AG04450 (cell line): ENCODE data around the gene SIMC1. TPM values are rescaled to one million over a fixed set of nuclear protein-coding genes. Genes with fewer than 3 reads are reported as not detected.

Experiments
- CTCF ChIA-PET: fragments of 300-600, 350-600 bp; formaldehyde crosslinking; extraction: SDS; loops from one replicate; lab custom pipeline; 2022; ENCODE audit warnings: antibody characterized with exemption, inconsistent platforms; lab: Charles Lee
- POLR2A ChIA-PET: fragments of 350-600 bp; formaldehyde crosslinking; extraction: SDS; loops from one replicate; lab custom pipeline; 2021; ENCODE audit warnings: antibody characterized with exemption, inconsistent platforms; lab: Yijun Ruan, JAX
- DNase-seq: peaks from one replicate; pipeline ENCODE4 v3.0.0-alpha.2; 2011; ENCODE audit warnings: low read depth, low spot score
- H3K27ac ChIP-seq: one replicate; pipeline ENCODE4 v1.5.1; 2012; ENCODE audit warnings: low read depth, low read length, control low read depth
- H3K27me3 ChIP-seq: one replicate; pipeline ENCODE4 v1.6.0; 2012; ENCODE audit warnings: low read length; ENCODE audit not compliant: control insufficient read depth, insufficient read depth
- H3K4me3 ChIP-seq: 2 replicates; pipeline ENCODE4 v1.5.1; 2011; ENCODE audit warnings: mild to moderate bottlenecking, low read depth, low read length, control low read depth
- H3K9me3 ChIP-seq: 2 replicates; pipeline ENCODE4 v1.5.1; 2012; ENCODE audit warnings: low read length; ENCODE audit not compliant: control insufficient read depth, insufficient read depth
- polyA plus RNA-seq: library from polyadenylated mRNA; depleted of rRNA; stranded (reverse); fragments of >200 nt; gene quantifications from 2 replicates; pipeline ENCODE4 v1.2.3, GENCODE V29; 2011
- TF ChIP-seq, protein P1 (sequence below): IDR thresholded peaks from 2 replicates; pipeline ENCODE4 v1.5.1; 2011; ENCODE audit warnings: low read depth, low read length, control low read depth, inconsistent platforms

The SIMC1 gene
- polyA plus RNA-seq, 1 experiment = 7.7 TPM

GRCh38 chr5:176366232-176366894 lies 128.1 kb downstream of the SIMC1 start:
- POLR2A ChIA-PET = no interaction called here
- H3K4me3 ChIP-seq = peak overlapping the region; percentile 75
- TF ChIP-seq, protein P1, sequence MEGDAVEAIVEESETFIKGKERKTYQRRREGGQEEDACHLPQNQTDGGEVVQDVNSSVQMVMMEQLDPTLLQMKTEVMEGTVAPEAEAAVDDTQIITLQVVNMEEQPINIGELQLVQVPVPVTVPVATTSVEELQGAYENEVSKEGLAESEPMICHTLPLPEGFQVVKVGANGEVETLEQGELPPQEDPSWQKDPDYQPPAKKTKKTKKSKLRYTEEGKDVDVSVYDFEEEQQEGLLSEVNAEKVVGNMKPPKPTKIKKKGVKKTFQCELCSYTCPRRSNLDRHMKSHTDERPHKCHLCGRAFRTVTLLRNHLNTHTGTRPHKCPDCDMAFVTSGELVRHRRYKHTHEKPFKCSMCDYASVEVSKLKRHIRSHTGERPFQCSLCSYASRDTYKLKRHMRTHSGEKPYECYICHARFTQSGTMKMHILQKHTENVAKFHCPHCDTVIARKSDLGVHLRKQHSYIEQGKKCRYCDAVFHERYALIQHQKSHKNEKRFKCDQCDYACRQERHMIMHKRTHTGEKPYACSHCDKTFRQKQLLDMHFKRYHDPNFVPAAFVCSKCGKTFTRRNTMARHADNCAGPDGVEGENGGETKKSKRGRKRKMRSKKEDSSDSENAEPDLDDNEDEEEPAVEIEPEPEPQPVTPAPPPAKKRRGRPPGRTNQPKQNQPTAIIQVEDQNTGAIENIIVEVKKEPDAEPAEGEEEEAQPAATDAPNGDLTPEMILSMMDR = no peak
- no peak for DNase-seq
- H3K27me3 ChIP-seq = no peaks in the 10 kb centered on the region
- CTCF ChIA-PET = no interaction called here
- H3K9me3 ChIP-seq = peaks cover under 1% of the 10 kb centered on the region; the same call in 1 of the 2 replicates
- peak overlapping the region; percentile 47 for H3K27ac ChIP-seq

GRCh38 chr5:176368726-176369125 lies 130.5 kb downstream of the SIMC1 start:
- H3K27me3 ChIP-seq = no peaks in the 10 kb centered on the region
- no peak overlapping the region for H3K4me3 ChIP-seq
- H3K9me3 ChIP-seq = no peaks in the 10 kb centered on the region
- POLR2A ChIA-PET = no interaction called here
- TF ChIP-seq, protein P1 = no peak
- H3K27ac ChIP-seq = no peak overlapping the region
- no peak for DNase-seq
- CTCF ChIA-PET = interaction anchor here (1.1 kb wide), 1 partner anchor 278 kb away, joined by 3 read pairs; the partner anchor contains the start of gene TSPAN17

DNA sequence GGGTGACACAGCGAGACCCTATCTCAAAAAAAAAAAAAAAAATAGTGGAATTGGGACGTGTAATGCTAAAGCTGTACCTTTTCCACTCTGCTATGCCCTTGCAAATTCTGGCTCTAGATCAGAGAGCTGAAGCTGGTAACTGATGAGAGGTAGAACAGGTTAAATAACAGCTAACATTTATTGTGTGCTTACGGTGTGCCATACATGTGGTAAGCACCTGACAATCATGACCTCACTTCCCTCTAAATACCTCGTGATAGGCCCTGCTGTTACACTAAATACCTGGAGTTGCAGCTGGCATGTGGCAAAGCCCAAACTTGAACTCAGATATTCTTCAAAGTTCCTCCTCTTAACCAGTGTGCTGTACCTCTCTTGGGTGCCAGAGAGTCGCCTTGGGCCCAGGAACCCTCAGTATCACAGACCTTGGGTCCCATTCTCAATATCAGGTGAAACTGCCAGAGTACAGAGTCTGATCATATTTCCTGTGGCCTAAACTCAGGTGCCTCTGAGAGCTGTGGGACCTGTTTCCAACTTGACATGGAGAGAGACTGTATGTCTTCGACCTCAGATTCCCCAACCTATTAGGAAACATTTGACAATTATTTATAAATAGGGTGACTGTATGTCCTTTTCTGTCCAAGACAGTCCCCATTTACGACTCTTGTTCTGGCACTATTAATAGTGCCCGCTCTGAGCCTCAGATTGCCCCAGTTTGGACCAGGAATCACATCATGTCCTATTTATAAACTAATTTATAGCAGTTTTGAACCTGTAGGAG lies 131.9 kb downstream of the SIMC1 start:
- Histone ChIP-seq H3K27me3 (no peaks in the 10 kb centered on the region), H3K9me3 (no peaks in the 10 kb centered on the region), H3K4me3 (no peak overlapping the region), H3K27ac (no peak overlapping the region)
- ChIA-PET POLR2A (no interaction called here), CTCF (no interaction called here)
- TF ChIP-seq, protein P1 = no peak
- DNase-seq = no peak

GRCh38 chr5:176371621-176372539 lies 133.7 kb downstream of the SIMC1 start:
- POLR2A ChIA-PET = no interaction called here
- Histone ChIP-seq H3K9me3 (no peaks in the 10 kb centered on the region), H3K4me3 (no peak overlapping the region), H3K27ac (no peak overlapping the region), H3K27me3 (no peaks in the 10 kb centered on the region)
- no peak for DNase-seq
- CTCF ChIA-PET = interaction anchor here (0.7 kb wide), 1 partner anchor 275 kb away, joined by 3 read pairs; the partner anchor contains the start of gene TSPAN17
- TF ChIP-seq, protein P1 = no peak
